Effector memory CD4-positive, alpha-beta T cell (primary cell): ENCODE measurements around the gene ITPKB.

ENCODE experiments used
- DNase-seq, 3 donors: peaks; one replicate each; pipeline ENCODE4 v3.0.0-alpha.2; 2020
- H3K27ac ChIP-seq: 2 replicates; pipeline ENCODE4 v1.7.0; 2013; ENCODE audit warnings: mild to moderate bottlenecking, low read length, moderate library complexity; ENCODE audit not compliant: insufficient read depth, poor library complexity, severe bottlenecking
- H3K27me3 ChIP-seq: replicated peaks from 2 replicates; pipeline ENCODE4 v1.7.0; 2013; ENCODE audit warnings: mild to moderate bottlenecking, low read length; ENCODE audit not compliant: insufficient read depth, control insufficient read depth, poor library complexity, severe bottlenecking
- H3K36me3 ChIP-seq: 2 replicates; pipeline ENCODE4 v1.7.0; 2013; ENCODE audit warnings: mild to moderate bottlenecking, low read length, moderate library complexity; ENCODE audit not compliant: control insufficient read depth, insufficient read depth
- H3K4me1 ChIP-seq: 2 replicates; pipeline ENCODE4 v1.7.0; 2013; ENCODE audit warnings: low read length, mild to moderate bottlenecking; ENCODE audit not compliant: control insufficient read depth, insufficient read depth, poor library complexity, severe bottlenecking
- H3K4me3 ChIP-seq: 2 replicates; pipeline ENCODE4 v1.7.0; 2013; ENCODE audit warnings: low read length, low read depth, mild to moderate bottlenecking; ENCODE audit not compliant: insufficient read depth, poor library complexity, severe bottlenecking
- H3K9me3 ChIP-seq: 2 replicates; pipeline ENCODE4 v1.7.0; 2013; ENCODE audit warnings: mild to moderate bottlenecking, low read length, moderate library complexity; ENCODE audit not compliant: control insufficient read depth

ITPKB gene

DNA sequence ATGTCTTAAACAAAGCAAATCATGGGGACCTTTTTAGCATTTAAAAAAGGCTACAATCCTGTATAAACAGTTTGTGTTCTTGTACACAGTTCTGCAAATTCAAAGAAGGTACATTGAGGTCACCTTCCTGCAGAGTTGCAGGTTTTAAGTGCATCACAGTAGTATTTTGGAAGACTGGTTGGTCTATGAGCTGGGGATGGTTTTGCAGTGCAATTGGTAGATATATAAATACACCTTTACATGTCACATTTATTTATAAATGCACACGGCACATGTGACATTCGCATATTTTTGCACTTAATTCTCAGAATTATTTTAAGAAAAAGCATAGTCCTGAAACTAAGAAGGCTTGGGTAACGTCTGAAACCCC lies 599 bp upstream of the ITPKB start:
- DNase-seq = no peak
- peak overlapping the region; percentile 54 for H3K27ac ChIP-seq
- peak overlapping the region; percentile 19 for H3K4me3 ChIP-seq
- H3K36me3 ChIP-seq = peaks cover 28% of the 10 kb centered on the region
- no peaks in the 10 kb centered on the region for H3K9me3 ChIP-seq
- H3K27me3 ChIP-seq = no peaks in the 10 kb centered on the region
- peaks cover 28% of the 10 kb centered on the region for H3K4me1 ChIP-seq

- DNase-seq = no peak
- Histone ChIP-seq H3K27ac (peak overlapping the region; percentile 93), H3K9me3 (no peaks in the 10 kb centered on the region), H3K36me3 (peaks cover 38% of the 10 kb centered on the region), H3K27me3 (no peaks in the 10 kb centered on the region), H3K4me3 (peak overlapping the region; percentile 100), H3K4me1 (peaks cover 28% of the 10 kb centered on the region)
These were observed 574 bp downstream of the ITPKB start for GRCh38 chr1:226738421-226738994.

GRCh38 chr1:226737819-226738420 lies 1.2 kb downstream of the ITPKB start:
- H3K4me3 ChIP-seq = peak overlapping the region; percentile 100
- DNase-seq = peak in 2 of 3 donors; percentile 18 to 35
- peak overlapping the region; percentile 93 for H3K27ac ChIP-seq
- H3K36me3 ChIP-seq = peaks cover 44% of the 10 kb centered on the region
- H3K4me1 ChIP-seq = peaks cover 29% of the 10 kb centered on the region
- no peaks in the 10 kb centered on the region for H3K9me3 ChIP-seq
- no peaks in the 10 kb centered on the region for H3K27me3 ChIP-seq

- peak overlapping the region; percentile 100 for H3K4me3 ChIP-seq
- H3K4me1 ChIP-seq = peaks cover 33% of the 10 kb centered on the region
- peak overlapping the region; percentile 93 for H3K27ac ChIP-seq
- DNase-seq = peak; percentile 32 to 36 (median 33)
- H3K9me3 ChIP-seq = no peaks in the 10 kb centered on the region
- H3K27me3 ChIP-seq = no peaks in the 10 kb centered on the region
- peaks cover 48% of the 10 kb centered on the region for H3K36me3 ChIP-seq
These were observed 1.9 kb downstream of the ITPKB start for GRCh38 chr1:226736908-226737818.

- Histone ChIP-seq H3K27me3 (no peaks in the 10 kb centered on the region), H3K36me3 (peaks cover 48% of the 10 kb centered on the region), H3K9me3 (no peaks in the 10 kb centered on the region), H3K4me3 (peak overlapping the region; percentile 100), H3K27ac (peak overlapping the region; percentile 93), H3K4me1 (peaks cover 32% of the 10 kb centered on the region)
- DNase-seq = no peak
These were observed 2.8 kb downstream of the ITPKB start for GRCh38 chr1:226736001-226736907.

DNA sequence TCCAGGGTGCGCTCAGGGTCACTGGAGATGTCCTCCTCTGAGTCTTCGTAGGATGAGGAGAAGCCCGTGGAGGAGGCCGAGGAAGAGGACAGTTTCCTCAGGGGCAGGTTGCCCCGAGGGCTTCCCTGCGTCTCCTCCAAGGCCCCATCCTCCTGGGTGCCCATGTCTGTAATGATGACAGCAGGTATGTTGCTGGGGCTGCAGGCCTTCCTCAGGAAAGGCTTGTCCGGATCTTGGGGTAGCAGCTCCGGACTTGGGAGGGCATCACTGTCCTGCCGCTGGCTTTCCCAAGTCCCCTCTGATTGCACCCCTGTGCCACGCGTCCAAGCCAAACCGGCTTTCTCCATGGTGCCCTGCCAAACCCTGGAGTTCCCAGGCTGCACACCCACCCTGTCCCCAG lies 3.5 kb downstream of the ITPKB start:
- no peak for DNase-seq
- Histone ChIP-seq H3K4me1 (peaks cover 25% of the 10 kb centered on the region), H3K27ac (peak overlapping the region; percentile 93), H3K27me3 (no peaks in the 10 kb centered on the region), H3K9me3 (no peaks in the 10 kb centered on the region), H3K36me3 (peaks cover 48% of the 10 kb centered on the region), H3K4me3 (peak overlapping the region; percentile 100)

DNA sequence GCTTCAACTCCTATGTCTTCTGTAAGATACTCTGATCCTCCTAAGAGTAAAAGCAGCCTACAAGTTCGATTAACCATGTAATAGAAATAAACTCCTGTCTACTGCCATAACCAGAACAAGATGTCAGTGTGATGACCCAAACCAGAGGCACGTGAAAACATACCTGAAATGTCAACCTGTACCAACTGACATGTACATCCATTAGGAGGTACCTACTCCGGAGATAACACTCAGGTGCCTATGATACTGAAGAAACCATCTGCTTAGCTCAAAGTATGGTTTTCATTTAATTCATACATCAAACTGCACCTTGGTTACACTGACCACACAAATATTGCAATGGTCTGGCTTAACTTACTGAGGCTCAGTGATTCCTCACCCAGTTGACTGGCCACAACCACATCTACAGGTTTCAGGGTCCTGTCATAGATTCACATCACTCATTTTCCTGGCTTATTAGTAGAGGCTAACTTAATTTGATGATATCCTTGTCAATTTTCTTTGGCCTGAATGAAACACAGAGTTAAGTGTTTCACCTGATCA lies 4.4 kb downstream of the ITPKB start:
- H3K27me3 ChIP-seq = no peaks in the 10 kb centered on the region
- peak overlapping the region; percentile 100 for H3K4me3 ChIP-seq
- H3K36me3 ChIP-seq = peaks cover 48% of the 10 kb centered on the region
- no peak for DNase-seq
- H3K27ac ChIP-seq = peak overlapping the region; percentile 93
- H3K4me1 ChIP-seq = peaks cover 24% of the 10 kb centered on the region
- no peaks in the 10 kb centered on the region for H3K9me3 ChIP-seq

DNA sequence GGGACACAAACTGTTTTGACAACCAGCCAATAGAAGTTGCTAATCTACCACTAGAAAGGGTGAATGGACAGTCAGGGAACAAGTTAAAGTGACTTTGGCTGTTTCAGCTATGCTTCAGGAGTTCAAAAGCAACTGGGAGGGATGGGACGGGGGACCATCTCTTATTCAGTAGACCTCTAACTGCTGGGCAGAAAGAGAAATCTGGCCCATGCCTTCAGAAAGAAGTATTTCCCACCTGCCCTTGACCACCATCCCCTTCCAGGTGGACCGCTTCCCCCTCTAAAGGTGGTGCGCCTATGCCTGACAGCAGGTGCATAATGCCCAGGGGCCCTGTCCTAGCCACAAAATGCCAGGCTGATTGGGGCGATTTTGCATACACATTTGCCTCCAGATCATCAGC lies 5.2 kb downstream of the ITPKB start:
- peaks cover 27% of the 10 kb centered on the region for H3K4me1 ChIP-seq
- no peaks in the 10 kb centered on the region for H3K27me3 ChIP-seq
- H3K27ac ChIP-seq = peak overlapping the region; percentile 93
- peak overlapping the region; percentile 100 for H3K4me3 ChIP-seq
- H3K36me3 ChIP-seq = peaks cover 48% of the 10 kb centered on the region
- no peaks in the 10 kb centered on the region for H3K9me3 ChIP-seq
- no peak for DNase-seq

DNA sequence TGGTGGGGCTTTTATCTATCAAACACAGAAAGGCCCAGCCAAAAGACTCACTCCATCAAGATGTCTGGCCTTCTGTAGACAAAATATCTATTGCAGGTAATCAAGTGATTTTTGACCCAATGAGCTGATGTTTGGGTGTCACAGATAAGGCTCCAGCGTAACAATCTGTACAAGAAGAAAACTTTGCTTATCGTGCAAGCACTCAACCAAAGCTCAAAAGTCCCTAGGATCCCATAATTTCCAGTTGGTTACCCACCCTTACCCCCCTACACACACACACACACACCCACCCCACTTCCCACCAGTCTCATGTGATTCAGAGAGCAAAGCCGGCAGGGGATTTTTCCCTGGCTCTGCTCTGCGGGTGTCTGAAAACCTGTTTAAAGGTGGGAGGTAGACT lies 5.8 kb downstream of the ITPKB start:
- peak in 2 of 3 donors; percentile 44 to 52 for DNase-seq
- Histone ChIP-seq H3K36me3 (peaks cover 49% of the 10 kb centered on the region), H3K4me1 (peaks cover 32% of the 10 kb centered on the region), H3K4me3 (peak overlapping the region; percentile 100), H3K27me3 (no peaks in the 10 kb centered on the region), H3K27ac (peak overlapping the region; percentile 93), H3K9me3 (no peaks in the 10 kb centered on the region)
